Measurements from ENCODE around the gene ITSN2.

The ITSN2 gene

GRCh38 chr2:24262421-24262970 is 97.8 kb downstream of the ITSN2 start:
- no peak for DNase-seq

DNA sequence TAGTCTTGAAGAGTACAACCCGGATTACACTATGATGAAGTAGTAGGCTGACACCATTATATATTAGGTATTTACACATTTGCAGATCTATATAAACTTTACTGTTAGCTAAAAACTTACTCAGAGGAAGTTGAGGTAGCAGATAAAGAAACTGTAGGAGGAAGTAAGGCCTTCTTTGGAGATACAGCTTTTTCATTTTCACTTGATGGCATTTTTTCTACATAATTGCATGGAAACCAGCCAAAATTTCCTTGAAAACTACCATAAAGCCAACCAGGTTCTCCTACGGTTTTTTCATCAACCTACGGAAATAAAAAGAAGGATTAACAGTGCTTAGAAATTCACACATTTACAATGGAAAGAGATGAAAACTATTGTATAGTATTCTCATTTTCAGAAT is 98.9 kb downstream of the ITSN2 start:
- DNase-seq, result peak; percentile 8

DNA sequence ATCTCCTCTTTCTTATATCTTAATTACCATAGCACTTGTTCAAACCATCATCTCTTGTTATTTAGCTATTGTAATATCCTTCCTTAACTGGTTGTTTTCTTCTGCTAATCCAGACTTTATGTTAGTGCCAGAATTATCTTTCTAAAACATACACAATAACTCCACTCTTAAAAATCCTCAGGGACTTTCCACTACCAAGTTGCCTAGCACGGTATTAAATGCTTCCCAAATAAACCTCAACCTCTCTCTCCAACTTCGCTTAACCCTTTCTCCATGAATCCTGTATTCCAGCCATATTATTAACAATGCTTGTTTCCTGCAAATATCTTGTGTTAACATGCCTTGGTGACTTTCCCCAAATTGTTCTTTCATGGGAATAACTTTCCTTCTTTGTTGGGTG is 101.0 kb downstream of the ITSN2 start:
- DNase-seq, result no peak

GRCh38 chr2:24258718-24259117 is 101.6 kb downstream of the ITSN2 start:
- DNase-seq, result no peak

DNA sequence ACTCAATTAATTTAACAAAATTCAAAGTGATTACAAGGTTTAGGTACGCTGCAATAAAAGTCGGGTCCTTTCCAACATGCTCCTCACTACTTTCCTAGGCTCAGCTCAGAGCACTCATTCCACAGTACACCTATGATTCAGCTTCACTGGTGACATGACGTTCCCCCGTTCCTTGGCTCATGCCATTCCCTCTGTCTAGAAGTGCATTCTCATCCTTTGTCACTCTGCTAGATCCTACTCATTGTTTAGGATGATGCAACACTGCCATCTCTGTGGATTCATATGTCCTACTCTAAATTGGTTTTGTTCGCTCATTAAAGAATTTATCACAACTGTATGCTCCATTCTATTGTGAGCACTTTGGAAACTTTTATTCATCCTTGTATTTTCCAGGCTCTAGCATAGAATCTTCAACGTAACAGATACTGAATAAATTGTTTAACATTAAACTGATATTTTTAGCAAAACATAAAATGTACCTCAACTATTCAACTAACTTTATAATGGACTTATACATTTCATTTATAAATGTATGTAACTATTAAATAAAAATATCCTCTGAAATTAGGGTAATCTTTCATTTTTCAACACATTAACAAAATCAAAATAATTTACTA is 106.9 kb downstream of the ITSN2 start:
- DNase-seq, result no peak

DNA sequence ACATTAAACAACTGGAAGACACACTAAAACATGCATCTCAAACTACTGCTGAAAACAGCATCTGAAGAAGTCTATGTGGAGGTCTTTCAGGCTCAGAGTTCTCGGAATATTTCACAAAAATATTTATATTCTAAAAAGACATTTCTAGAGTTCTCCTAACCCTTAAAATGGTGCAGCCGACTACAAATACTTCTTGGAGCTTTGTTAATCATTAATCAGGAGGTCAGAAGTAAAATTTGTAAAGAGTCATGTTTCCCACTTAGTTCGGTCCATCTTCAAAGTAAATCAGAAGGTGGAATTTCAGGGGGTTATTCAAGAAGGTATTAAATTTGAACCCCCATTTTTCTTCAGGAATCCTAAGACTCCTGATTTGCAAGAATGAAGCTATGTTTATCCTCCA is 112.7 kb downstream of the ITSN2 start:
- DNase-seq, result no peak

- no peak for DNase-seq
These were observed 113.2 kb downstream of the ITSN2 start for GRCh38 chr2:24247164-24247563.

GRCh38 chr2:24245986-24246776 is 114.2 kb downstream of the ITSN2 start:
- DNase-seq, result no peak

GRCh38 chr2:24241528-24241927 is 118.8 kb downstream of the ITSN2 start:
- DNase-seq, result no peak

DNA sequence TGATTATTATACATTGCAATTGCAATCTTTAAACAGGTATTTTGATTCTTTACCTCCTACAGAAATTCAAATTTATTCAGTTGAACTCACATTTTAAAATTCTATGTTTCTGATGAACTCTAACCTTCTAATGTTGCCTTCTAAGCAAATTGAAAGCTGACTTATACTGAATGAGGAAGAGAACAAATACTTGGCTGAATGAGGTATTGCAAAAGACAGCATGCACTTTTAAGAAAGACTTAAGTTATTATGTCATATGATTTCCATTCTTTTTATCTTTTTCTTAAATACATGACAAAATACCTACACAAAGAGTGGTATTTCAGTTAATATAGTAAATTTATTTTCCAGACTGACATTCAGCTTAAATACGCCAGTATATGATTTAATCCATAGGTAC is 120.8 kb downstream of the ITSN2 start:
- no peak for DNase-seq

- no peak for DNase-seq
These were observed 122.2 kb downstream of the ITSN2 start for GRCh38 chr2:24238158-24238557.

DNA sequence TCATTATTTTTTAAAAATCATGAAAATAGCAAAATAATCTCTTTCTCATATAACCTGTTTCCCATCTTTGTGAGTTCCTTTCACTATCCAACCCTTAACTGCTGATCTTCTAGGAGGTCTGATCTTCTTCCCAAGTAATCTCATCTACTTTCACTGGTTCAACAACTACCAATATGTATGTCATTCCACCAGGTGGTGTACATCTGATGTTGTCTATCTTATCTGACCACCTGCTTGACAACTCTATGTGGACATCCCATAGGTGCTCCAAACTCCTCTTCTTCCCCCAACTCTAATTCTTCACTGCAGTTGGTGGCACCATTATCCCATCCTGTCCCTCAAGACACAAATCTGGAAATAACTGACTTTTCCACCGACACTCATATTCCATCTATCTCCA is 123.0 kb downstream of the ITSN2 start:
- no peak for DNase-seq

GRCh38 chr2:24233321-24233720 is 127.0 kb downstream of the ITSN2 start:
- DNase-seq, result no peak

- no peak for DNase-seq
These were observed 128.9 kb downstream of the ITSN2 start for GRCh38 chr2:24231461-24231881.

- peak; percentile 6 for DNase-seq
These were observed 131.9 kb downstream of the ITSN2 start for GRCh38 chr2:24228470-24228869.

DNA sequence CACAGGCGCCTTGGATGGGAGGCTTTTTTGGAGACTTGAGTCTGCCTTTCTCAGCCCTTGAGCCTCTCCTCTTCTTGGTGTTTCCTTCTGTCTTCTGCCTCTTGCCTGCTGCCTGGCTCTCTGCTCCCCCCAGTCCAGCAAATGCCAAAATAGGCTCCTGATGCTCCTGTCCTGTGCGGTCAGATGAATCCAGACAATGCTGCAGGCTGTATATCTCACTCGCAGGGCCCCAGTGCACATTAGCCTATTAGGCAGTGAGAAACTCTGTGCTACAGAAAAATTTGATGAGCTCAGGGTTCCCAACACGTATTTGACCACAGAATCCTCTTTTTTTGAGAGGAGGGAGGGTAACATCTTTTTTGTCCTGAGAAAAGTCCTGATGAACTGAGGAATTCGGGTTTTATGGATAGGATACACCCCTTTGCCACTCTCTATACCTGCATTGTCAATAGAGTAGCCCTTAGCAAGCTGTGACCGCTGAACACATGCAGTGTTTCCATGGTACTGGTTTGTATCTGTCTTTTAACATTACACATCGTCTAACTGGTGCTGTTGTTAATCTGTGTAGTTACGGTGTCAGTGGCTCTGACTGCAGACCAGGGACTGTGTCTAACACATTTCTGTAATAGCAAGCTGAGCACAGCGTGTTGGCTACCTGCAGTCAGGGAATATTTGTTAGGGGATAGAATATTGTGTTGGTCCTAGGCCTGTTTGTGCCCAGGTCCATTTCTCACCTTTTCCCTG is 134.7 kb downstream of the ITSN2 start:
- DNase-seq, result no peak

DNA sequence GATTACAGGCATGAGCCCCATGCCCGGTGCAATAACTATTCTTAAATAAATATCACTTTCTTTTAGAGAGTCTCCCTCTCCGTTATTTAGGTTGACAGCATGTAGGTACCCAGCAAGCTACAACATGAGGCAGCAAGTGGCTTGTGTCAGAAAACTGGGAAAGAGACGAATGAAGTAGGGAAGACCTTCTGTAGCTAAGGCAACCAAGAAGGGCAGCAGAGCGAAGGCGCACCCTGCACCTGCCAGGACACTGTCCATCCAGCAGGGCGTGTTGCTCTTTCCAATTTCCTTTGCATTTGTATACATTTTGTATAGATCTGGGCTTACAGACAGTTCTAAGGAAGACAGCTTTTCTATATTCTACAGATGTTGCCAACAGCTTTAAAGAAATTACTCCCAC is 137.4 kb downstream of the ITSN2 start:
- DNase-seq, result no peak

GRCh38 chr2:24221343-24222050 is 138.8 kb downstream of the ITSN2 start:
- DNase-seq, result no peak

DNA sequence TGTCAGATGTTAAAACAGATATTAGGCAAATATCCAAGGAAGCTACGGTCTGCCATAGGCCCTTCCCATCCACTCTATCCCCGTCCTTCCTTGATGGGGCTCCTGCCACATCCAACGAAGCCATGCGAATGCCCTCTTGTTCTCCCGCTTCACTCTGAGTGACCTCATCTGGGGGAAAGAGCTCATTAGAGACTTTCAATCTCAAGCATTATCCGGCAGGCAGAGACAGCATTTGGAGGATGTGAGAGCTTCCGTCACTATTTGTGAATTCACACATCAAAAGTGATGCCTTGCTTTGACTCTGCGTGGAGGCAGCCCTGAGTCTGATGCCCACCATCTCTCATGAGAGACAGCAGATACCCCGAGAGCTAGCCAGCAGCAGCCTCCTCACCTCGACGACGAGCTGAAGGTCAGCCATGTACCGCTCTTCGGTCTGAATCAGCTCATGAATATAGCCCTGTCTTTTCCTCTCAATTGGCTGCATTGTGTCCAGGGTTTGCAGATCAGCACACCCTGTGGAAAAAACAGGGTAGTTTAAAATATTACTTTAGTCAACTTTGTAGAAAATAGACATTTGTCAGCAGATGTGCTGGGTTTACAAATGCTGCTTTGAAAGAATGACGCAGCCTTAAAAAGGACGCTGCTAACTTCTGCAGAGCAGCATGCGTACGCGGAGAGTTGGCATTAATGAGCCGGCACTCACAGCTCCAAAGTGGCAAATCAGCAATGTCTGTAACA is 139.6 kb downstream of the ITSN2 start:
- DNase-seq, result no peak

DNA sequence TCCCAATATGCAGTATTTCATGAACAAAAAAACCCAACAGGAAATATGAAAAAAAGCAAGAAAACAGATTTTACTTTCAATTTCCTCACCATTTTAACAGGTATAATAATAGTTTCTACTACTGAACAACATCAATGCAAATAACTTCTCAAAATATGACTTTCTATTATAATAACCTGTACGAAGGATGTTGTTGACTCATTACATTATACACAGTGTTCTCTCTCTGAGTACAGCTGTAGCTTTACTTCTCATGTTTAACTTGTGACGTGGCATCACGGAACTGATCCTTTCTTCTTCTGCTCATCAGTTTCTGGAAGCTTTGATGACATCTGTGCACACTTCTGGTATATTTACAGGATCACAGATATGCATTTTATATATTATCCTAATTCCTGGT is 145.5 kb downstream of the ITSN2 start:
- peak; percentile 57 for DNase-seq

DNA sequence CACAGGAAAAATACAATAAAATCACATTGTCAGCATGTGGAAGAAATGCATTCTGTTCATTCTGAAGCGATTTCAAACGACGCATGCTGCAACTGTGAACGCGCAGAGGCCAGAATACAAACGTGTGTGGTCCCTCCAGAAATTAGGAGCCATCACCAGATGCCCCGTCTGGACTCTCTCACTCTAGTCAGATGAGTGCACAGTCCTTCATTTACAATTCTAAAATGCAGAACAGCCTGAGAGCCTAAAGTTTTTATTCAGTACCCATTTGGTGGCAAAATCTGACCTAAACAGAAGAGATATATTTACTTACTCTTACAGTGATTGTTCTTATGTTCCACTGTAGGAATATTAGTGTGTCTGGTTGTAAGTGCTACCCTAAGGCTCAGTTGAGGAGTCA is 148.9 kb downstream of the ITSN2 start:
- no peak for DNase-seq

- no peak for DNase-seq
These were observed 149.6 kb downstream of the ITSN2 start for GRCh38 chr2:24210723-24211122.

Data from activated CD4-positive, alpha-beta T cell treated with anti-CD3 and anti-CD28 coated beads, Interleukin-2, amount 50 U/mL, for 16 hours (primary cell).